PC-3 (cell line): ENCODE results near the gene SPDYE1.
"Not testable (repeated sequence)": the region's sequence is repeated elsewhere in the genome, so short reads cannot be mapped to it uniquely, and the experiment has no call there.

Source experiments
- CTCF ChIP-seq: fragments of 300-600 bp; sonication (generic); conservative IDR thresholded peaks from 2 replicates; pipeline ENCODE4 v1.5.1; 2017; ENCODE audit warnings: antibody characterized with exemption, low read depth, mild to moderate bottlenecking, low read length
- EZH2phosphoT487 ChIP-seq: fragments of 300-600 bp; sonication (generic); IDR thresholded peaks from 2 replicates; pipeline ENCODE4 v1.6.1; 2018; ENCODE audit warnings: mild to moderate bottlenecking, antibody characterized with exemption, low read length, borderline replicate concordance

GRCh38 chr7:43990829-43991228 lies 6.9 kb upstream of the SPDYE1 start:
- TF ChIP-seq EZH2phosphoT487, CTCF: not testable (repeated sequence)
